Stimulated activated CD8-positive, alpha-beta memory T cell treated with anti-CD3 and anti-CD28 coated beads, Interleukin-15, amount 100 ng/mL, for 4 hours (primary cell): ENCODE measurements around the gene ERI2.
"Not testable (repeated sequence)": the region's sequence is repeated elsewhere in the genome, so short reads cannot be mapped to it uniquely, and the experiment has no call there.

Experiments
- DNase-seq, 2 donors: peaks; one replicate each; pipeline ENCODE4 v3.0.0-alpha.2; 2020; ENCODE audit warnings: low read depth in 2 of 2

Gene ERI2

DNA sequence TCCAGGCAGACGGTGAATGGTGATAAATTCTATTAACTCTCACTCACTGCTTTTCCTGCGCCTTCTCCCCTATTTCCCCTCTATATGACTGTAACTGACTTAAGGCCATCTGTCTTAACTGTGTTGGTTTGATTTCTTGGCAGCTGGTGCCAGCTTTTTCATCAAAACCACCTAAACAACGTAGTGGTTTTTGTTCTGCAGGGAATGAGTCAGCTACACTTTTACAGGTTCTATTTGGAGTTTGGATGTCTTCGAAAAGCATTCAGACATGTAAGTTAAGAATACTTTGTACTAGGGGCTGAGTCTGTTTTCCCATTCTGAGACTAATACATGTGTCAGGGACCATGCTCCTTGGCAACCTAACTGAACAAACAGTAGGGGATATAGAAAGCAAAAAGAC is 8.5 kb upstream of the ERI2 start:
- no peak for DNase-seq

DNA sequence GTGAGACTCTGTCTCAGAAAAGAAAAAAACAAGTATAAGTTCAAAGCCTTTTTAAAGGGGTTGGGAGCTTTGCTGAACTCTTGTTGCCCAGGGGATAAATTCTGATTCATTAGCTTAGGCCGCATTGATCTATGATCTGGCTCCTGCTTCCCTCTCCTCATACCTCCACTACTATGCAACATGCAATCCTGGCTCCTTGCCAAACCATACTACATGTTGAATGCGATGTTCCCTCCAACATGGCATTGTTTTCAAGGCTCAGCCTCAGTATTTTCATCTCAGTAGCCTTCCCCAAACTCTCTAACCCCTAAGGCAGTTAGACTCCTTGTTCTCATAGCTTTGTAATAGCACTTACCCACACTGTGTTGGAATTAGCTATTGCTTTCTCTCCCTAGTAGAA is 6.2 kb upstream of the ERI2 start:
- DNase-seq = no peak

DNA sequence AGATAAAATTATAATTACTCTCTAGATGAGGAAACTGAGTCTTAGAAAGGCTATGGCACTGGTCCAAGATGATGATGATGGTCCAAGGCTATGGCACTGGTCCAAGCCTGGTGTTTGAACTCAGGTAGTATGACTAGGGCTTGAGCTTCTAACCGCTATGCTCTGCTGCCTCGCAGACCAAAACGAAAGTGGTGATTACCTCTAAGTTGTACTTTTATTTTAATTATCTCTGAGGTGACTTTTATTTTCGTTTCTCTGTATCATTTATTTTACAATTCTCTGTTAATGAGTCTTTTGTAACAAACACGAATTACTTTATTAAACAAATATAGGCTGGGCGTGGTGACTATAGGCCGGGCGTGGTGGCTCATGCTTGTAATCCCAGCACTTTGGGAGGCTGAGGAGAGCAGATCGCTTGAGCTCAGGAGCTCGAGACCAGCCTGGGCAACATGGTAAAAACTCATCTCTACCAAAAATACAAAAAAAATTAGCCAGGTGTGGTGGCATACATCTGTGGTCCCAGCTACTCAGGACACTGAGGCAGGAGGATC is 5.7 kb upstream of the ERI2 start:
- DNase-seq = no peak

GRCh38 chr16:20807862-20808261 is 1.6 kb upstream of the ERI2 start:
- DNase-seq = no peak

DNA sequence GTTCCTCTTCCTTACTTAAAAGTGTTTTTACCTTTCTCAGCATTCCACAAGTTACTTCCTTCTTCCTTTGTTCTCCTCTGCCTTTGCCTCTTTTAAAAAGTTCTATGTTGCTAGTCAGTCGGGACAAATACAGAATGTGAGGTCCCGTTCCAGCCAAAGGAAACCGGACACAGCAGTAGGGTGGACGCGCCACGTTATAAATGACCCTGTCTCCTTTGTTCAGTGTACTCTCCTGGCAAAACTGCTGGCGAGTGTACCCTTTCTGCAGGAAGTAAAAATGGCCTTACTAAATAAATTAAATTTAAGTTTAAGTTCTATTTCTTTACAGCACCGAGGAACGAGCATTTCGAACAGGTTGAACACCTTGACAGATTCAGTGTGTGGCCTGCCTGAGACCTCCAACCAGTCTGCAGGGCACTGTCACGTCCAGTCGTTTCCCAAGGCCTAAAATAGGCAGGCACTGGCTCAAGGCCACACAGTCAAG is 546 bp downstream of the ERI2 start:
- DNase-seq = not testable (repeated sequence)

DNA sequence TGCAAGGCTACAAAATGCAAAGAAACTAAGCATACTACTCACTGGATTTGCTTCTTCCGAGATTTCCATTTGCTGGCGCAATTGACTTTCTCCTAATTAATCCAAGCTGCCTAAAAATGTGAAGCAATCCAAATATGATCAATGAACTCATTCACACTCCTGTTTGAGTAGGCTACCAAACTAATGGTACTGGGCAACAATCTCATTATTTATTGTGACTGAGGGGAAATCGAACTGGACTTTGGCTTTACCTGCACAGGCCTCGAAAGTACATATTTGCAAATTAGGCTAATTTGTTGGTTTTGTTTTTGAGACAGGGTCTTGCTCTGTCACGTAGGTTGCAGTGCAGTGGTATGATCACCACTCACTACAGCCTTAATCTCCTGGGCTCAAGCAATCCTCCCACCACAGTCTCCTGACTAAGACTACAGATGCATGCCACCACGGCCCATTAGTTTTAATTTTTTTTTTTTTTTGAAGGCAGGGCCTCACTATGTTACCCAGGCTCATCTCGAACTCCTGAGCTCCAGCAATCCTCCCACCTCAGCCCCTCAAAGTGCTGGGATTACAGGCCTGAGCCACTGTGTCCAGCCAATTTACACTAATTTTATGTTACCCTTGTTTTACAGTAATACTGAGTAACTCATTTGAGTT is 2.6 kb downstream of the ERI2 start:
- no peak for DNase-seq

DNA sequence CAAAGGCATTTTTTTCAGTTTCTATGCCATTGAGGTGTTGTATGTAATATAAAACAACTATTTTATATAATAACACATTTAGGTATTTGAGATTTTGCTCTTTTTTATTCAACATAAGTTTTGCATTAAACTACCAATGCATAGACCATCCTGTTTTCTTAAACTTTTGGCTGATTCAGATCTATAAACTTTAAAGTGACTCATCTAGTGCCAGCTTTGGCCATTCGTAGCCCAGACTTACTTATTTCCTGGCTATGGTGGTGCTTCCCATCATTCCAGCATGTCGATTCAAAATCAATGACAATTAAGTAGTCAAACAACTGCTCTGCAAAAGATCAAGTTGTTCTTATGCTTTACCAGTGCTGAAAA is 3.1 kb downstream of the ERI2 start:
- DNase-seq = no peak

DNA sequence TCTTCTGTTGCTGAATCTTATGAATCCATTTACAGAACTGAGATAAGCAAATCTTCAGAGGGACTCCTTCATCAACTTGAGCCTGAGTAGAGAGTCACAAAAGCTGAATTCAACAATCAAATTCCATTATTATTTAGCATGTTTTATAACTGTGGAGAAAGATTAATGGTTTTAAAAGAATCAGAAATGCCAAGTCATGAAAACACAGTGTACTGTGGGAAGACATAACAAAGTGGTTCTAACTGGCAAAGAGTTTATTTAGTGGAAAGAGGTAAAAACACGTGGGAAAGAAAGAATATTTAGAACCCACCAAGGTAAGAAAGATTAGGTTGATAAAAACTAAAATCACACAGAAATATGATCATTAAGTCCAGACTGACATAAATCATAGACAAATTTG is 5.0 kb downstream of the ERI2 start:
- DNase-seq = no peak

DNA sequence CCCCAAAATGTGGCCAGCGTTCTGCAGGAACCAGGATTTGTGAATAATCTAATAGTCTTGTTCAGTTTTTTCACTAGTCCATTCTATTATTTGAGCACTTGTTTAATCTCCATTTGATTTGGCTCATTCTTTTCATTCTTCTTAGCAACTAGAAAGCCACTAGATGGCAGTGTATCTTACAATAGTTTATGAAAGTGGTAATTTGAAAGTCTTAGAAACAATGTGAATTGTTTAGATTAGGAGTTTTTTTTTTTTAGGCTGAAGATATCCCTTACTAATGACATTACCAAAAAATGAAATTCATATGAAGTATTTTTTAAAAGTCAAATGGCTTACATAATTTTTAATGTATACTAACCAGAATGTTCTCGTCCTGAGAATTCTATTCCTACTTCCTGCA is 6.7 kb downstream of the ERI2 start:
- no peak for DNase-seq

GRCh38 chr16:20798364-20798763 is 7.9 kb downstream of the ERI2 start:
- DNase-seq = no peak

- no peak for DNase-seq
These were observed 14.2 kb downstream of the ERI2 start for GRCh38 chr16:20791923-20792612.

DNA sequence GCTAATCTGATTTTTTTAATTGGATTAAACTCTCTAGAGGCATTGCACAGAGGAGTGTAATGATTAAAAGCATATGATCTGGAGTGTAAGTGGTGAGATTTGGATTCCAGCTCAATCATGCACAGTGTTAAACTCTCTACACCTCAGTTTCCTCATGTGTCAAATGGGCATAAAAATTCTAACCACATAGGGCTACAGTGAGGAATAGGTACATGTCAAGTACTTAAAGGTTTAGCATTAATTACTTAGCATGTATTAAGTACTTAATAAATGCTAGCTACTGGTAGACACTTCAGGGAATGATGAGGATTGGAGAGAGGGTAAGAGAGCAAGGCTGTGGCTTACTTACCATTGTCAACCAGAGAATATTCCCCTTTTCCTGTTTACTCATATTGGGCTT is 17.1 kb downstream of the ERI2 start:
- no peak for DNase-seq

DNA sequence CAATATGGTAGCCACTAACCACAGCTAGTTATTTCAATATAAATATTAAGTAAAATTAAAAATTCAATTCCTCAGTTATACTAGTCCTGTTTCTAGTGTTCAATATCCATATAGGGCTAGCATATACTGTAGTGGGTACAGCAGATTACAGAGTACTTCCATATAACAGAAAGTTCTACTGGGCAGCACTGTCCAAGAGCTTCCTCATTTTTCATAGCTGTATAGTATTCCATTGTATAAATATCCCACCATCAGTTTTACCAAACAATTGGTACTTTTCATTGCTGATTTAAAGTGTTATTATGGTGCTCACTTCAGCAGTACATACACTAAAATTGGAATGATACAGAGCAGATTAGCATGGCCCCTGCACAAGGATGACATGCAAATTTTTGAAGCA is 22.1 kb downstream of the ERI2 start:
- DNase-seq = no peak

DNA sequence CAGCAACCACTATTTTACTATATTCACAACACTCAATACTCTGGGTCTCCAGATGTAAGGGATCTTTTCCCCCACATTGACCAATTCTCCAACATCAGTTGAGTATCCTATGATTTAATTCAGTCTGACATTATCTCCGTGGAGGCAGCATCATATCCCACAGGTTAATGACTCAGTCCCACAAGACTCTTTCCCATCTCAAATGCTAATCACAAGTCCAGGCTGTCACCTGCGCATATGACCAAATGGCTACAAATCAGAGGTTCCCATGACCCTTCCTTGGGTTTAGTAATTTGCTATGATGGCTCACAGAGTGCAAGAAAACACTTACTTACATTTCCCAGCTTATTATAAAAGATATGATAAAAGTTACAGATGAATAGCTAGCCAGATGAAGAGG is 23.8 kb downstream of the ERI2 start:
- DNase-seq = no peak

DNA sequence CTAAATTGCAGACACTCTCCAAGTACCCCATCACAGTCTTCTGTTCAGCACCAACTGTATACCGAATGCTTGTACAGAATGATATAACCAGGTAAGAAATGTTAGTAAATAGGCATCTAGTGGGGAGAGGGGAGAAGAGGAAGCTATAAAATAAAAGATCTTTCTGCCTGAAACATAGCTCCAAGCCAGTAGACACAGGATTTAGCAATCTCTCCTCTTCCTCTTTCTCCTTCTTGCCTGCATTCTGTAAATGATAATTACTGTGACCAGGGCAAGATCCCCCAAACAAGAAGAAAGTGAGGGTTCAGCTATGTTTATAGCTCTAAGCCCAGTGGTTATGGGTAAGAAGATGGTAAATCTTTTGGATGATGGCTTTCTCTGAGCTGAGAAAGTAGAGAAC is 24.6 kb downstream of the ERI2 start:
- DNase-seq = no peak

GRCh38 chr16:20774703-20775362 is 31.4 kb downstream of the ERI2 start:
- no peak for DNase-seq

- no peak for DNase-seq
These were observed 32.6 kb downstream of the ERI2 start for GRCh38 chr16:20773679-20774078.

DNA sequence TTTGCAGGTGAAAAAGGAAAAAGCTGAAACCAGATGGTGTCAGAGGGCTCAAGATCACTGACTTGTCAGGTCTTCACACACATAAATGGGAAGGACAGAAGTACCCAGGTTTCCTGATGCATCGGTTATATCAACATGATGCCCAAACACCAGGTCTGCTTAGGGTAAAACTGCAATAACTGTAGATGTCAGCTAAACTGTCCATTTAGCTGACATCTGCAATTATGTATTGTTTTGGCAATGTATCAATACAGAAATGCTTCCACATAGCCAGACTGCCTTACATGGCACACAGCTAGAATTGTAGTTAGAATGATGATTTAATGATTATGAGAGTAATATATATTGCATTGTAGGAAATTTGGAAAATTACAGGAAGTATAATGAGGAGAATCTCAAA is 37.5 kb downstream of the ERI2 start:
- no peak for DNase-seq

DNA sequence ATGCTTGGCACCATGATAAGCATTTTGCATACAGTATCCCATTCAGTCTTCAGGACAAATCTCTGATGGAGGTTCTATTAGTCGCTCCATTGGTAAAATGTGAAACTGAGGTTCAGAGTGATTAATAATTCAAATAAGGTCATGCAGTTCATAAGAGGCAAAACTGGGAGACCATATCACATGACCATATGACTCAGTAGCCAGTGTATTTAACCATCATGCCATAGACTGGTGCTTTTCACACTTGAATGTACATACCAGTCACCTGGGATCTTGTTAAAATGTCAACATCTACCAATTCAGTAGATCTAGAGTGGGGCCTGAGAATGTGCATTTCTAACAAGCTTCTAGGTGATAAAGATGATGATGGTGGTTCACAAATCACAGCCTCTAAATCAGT is 38.2 kb downstream of the ERI2 start:
- DNase-seq = no peak

DNA sequence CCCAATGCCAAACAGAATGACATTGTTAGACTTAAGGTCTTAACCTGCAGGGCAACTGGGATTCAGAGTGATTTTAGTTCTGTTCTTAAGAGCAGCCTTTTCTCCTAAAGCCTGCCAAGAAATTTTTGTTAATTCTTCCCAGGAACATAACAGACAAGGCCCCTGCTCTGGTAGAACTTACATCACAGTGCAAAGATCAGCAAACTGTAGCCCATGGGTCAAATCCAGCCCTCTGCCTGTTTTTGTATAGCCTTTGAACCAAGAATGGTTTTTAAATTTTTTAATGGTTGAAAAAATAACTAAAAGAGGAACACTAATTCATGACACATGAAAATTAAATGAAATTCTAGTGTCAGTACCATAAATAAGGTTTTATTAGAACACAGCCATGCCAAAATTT is 38.7 kb downstream of the ERI2 start:
- no peak for DNase-seq

GRCh38 chr16:20766294-20766693 is 40.0 kb downstream of the ERI2 start:
- DNase-seq = no peak

DNA sequence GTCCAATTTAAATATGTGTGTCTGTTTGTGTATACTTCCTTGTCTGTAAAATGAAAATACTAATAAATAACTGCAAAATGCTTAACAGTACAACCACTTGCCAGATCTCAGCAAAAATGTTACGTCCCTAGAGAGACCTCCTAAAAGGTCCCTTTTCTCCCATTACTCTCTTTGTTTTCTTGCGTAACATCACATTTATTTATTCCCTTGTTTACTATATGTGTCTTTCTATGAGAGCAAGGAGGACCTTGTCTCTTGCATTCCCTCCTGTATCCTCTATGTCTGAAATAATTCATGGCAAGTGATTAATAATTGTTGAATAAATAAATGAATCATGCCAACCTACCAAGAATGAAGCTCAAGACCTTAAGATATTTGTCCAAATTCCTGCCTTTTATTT is 40.5 kb downstream of the ERI2 start:
- no peak for DNase-seq

- not testable (repeated sequence) for DNase-seq
These were observed 41.8 kb downstream of the ERI2 start for GRCh38 chr16:20764448-20764847.
